ENCODE measurements around the gene ACO2. TPM values are rescaled to one million over a fixed set of nuclear protein-coding genes. Genes with fewer than 3 reads are reported as not detected.

The ACO2 gene
- total RNA-seq, 1 experiment from 2014 or later: 66.6 TPM

DNA sequence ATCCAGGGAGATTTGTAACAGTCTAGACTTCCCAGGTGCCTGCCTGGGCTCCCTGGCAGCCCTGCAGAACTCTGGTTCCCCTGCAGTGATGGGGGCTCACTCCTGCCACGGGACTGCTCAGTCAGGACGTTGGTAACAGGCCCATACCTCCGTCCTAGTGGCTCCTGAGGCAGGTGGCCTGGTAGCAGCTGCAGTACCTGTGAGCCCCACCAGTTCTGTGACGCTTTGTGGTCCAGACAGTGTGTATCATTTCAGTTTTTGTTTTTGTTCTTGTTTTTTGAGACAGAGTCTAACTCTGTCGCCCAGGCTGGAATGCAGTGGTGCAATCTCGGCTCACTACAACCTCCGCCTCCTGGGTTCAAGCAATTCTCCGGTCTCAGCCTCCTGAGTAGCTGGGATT lies 47.5 kb downstream of the ACO2 start:
- H3K18ac ChIP-seq (ENCODE audit: insufficient read length, low read depth, low read length): no peak overlapping the region
- no peak overlapping the region for H3K4me2 ChIP-seq (ENCODE audit: insufficient read depth, insufficient read length, low read length)
- H3K23me2 ChIP-seq (ENCODE audit: insufficient read length, low read depth, low read length, poor library complexity, severe bottlenecking): no peaks in the 10 kb centered on the region
- H2BK5ac ChIP-seq (ENCODE audit: insufficient read length, low read length): no peak overlapping the region
- no peak overlapping the region for H2BK20ac ChIP-seq (ENCODE audit: low read depth, low read length, poor library complexity, severe bottlenecking)
- H3T11ph ChIP-seq (ENCODE audit: low read length): no peak overlapping the region
- no peaks in the 10 kb centered on the region for H3K27me3 ChIP-seq (ENCODE audit: insufficient read depth, low read length)
- no peak overlapping the region for H2BK120ac ChIP-seq (ENCODE audit: low read depth, low read length, poor library complexity, severe bottlenecking)
- no peaks in the 10 kb centered on the region for H3K27me3 Mint-ChIP-seq (ENCODE audit: low read depth)
- H4K20me1 ChIP-seq (ENCODE audit: control insufficient read depth, insufficient read depth, insufficient read length): no peaks in the 10 kb centered on the region
- H3K9me3 Mint-ChIP-seq: no peaks in the 10 kb centered on the region
- H3K14ac ChIP-seq (ENCODE audit: insufficient read depth, low read length): no peak overlapping the region
- no peak overlapping the region for H3K27ac ChIP-seq (ENCODE audit: insufficient read length, low read depth, low read length)
- H4K8ac ChIP-seq (replicated peaks; ENCODE audit: insufficient read length, low read depth, low read length): no peak overlapping the region
- no peak overlapping the region for H2BK12ac ChIP-seq (ENCODE audit: insufficient read length, low read depth, low read length)
- H3K9me3 ChIP-seq (ENCODE audit: control insufficient read depth, low read depth, low read length): no peaks in the 10 kb centered on the region
- H4K5ac ChIP-seq (ENCODE audit: insufficient read length, low read depth, low read length): no peak overlapping the region
- H3K4me3 Mint-ChIP-seq: no peak overlapping the region
- no peak overlapping the region for H2BK15ac ChIP-seq (ENCODE audit: low read depth, low read length)
- H2AK5ac ChIP-seq (ENCODE audit: insufficient read length, low read length): no peak overlapping the region
- no peak overlapping the region for H3K56ac ChIP-seq (ENCODE audit: insufficient read length, low read depth, low read length)
- TF ChIP-seq, protein P1, sequence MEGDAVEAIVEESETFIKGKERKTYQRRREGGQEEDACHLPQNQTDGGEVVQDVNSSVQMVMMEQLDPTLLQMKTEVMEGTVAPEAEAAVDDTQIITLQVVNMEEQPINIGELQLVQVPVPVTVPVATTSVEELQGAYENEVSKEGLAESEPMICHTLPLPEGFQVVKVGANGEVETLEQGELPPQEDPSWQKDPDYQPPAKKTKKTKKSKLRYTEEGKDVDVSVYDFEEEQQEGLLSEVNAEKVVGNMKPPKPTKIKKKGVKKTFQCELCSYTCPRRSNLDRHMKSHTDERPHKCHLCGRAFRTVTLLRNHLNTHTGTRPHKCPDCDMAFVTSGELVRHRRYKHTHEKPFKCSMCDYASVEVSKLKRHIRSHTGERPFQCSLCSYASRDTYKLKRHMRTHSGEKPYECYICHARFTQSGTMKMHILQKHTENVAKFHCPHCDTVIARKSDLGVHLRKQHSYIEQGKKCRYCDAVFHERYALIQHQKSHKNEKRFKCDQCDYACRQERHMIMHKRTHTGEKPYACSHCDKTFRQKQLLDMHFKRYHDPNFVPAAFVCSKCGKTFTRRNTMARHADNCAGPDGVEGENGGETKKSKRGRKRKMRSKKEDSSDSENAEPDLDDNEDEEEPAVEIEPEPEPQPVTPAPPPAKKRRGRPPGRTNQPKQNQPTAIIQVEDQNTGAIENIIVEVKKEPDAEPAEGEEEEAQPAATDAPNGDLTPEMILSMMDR (conservative IDR thresholded peaks at IDR 0.05): no peak; the same call in 2 of the 3 replicates
- no peak overlapping the region for H3K23ac ChIP-seq (ENCODE audit: insufficient read length, low read depth, low read length)
- no CpG with 5 or more reads among the region's 8 CpGs for WGBS (ENCODE audit: extremely low coverage, insufficient read length, low lambda C conversion rate)
- no peaks in the 10 kb centered on the region for H3K79me1 ChIP-seq (ENCODE audit: insufficient read depth, low read depth, low read length, poor library complexity, severe bottlenecking)
- H3K27ac Mint-ChIP-seq: no peak overlapping the region
- H3K4me1 ChIP-seq (ENCODE audit: insufficient read depth, low read length): peaks cover 5% of the 10 kb centered on the region; the same call in 1 of the 2 replicates
- no peak overlapping the region for H2AFZ ChIP-seq (ENCODE audit: low read length)
- peaks cover 19 to 21% of the 10 kb centered on the region in 2 experiments for H3K4me1 Mint-ChIP-seq
- no peak overlapping the region for H4K91ac ChIP-seq (ENCODE audit: insufficient read length, low read depth, low read length)
- H3K9ac ChIP-seq (ENCODE audit: extremely low read depth, insufficient read length, low read length): no peak overlapping the region
- H3K36me3 Mint-ChIP-seq (ENCODE audit: insufficient read depth in 1 of 3, low read depth in 3 of 3): peaks cover 20 to 36% (median 29%) of the 10 kb centered on the region in 3 experiments; a peak in 6 of 7 replicates
- DNase-seq: no peak
- H3K4ac ChIP-seq (ENCODE audit: low read depth, low read length): no peak overlapping the region
- no peaks in the 10 kb centered on the region for H3K79me2 ChIP-seq (ENCODE audit: insufficient read depth, low read length)

All from H9 (cell line).